Measurements from ENCODE around the gene CELA3A.

DNA sequence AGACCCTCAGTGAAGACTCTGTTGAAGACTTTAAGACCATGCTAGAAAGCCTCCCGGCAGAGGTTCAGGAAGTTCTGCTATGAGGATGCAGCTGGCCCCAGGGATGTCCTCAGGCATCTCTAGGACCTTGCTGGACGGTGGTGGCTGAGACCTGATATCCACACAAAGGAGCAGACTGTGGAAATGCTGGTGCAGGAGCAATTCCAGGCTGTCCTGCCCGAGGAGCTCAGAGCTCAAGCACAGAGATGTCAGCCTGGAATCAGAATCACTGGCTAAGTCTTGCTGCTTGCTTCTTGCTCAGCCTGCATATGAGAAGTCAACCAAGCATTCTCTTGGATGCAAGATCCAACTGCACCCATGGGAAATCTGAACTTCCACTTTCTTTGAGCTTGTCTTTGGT lies 29.0 kb downstream of the CELA3A start:
- TF ChIP-seq, protein P1, sequence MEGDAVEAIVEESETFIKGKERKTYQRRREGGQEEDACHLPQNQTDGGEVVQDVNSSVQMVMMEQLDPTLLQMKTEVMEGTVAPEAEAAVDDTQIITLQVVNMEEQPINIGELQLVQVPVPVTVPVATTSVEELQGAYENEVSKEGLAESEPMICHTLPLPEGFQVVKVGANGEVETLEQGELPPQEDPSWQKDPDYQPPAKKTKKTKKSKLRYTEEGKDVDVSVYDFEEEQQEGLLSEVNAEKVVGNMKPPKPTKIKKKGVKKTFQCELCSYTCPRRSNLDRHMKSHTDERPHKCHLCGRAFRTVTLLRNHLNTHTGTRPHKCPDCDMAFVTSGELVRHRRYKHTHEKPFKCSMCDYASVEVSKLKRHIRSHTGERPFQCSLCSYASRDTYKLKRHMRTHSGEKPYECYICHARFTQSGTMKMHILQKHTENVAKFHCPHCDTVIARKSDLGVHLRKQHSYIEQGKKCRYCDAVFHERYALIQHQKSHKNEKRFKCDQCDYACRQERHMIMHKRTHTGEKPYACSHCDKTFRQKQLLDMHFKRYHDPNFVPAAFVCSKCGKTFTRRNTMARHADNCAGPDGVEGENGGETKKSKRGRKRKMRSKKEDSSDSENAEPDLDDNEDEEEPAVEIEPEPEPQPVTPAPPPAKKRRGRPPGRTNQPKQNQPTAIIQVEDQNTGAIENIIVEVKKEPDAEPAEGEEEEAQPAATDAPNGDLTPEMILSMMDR (IDR thresholded peaks at IDR 0.05) = no peak
- TF ChIP-seq POLR2AphosphoS5 (IDR thresholded peaks at IDR 0.05) = no peak
